Ovary (tissue), 9 donors: ENCODE measurements around the gene ALDH1A3. TPM values are rescaled to one million over a fixed set of nuclear protein-coding genes. Genes with fewer than 3 reads are reported as not detected.

Experiments
- DNase-seq, 5 donors: peaks; one replicate each; pipeline ENCODE4 v3.0.0-alpha.2; 2019 to 2020
- H3K27ac ChIP-seq, 2 donors: fragments of 200-600 bp; one replicate each; pipeline versions ENCODE4 v1.5.1 to v1.8.0; 2019 to 2022
- H3K27me3 ChIP-seq: fragments of 200-600 bp; one replicate; pipeline ENCODE4 v1.8.0; 2022
- H3K36me3 ChIP-seq: fragments of 200-600 bp; sonication (generic); one replicate; pipeline ENCODE4 v1.5.1; 2019
- H3K4me1 ChIP-seq: one replicate; pipeline ENCODE4 v1.8.1; 2013; ENCODE audit warnings: mild to moderate bottlenecking, moderate library complexity; ENCODE audit not compliant: insufficient read depth
- H3K4me3 ChIP-seq: fragments of 200-600 bp; sonication (generic); one replicate; pipeline ENCODE4 v1.5.1; 2017
- H3K9me3 ChIP-seq, 2 donors: fragments of 200-600 bp in 1 of 2; sonication (generic) in 1 of 2; one replicate each; pipeline versions ENCODE4 v1.5.1 to v1.8.1; 2013 to 2019; ENCODE audit warnings: mild to moderate bottlenecking in 1 of 2, moderate library complexity in 1 of 2
- CTCF ChIP-seq, 3 donors: fragments of 450-650 bp in 2 of 3; fragments of 200-600 bp in 1 of 3; IDR thresholded peaks; one replicate each; pipeline versions ENCODE4 v1.5.1 to v1.8.0; 2016 to 2022; ENCODE audit warnings: antibody characterized with exemption in 3 of 3, mild to moderate bottlenecking in 1 of 3
- EP300 ChIP-seq: sonication (generic); formaldehyde crosslinking; IDR thresholded peaks from one replicate; pipeline ENCODE4 v1.6.1; 2017; ENCODE audit warnings: antibody characterized with exemption
- POLR2A ChIP-seq: fragments of 450-650 bp; IDR thresholded peaks from one replicate; pipeline ENCODE4 v1.6.1; 2017; ENCODE audit warnings: antibody characterized with exemption, mild to moderate bottlenecking, moderate library complexity
- WGBS, 3 donors: extraction: QIAGEN DNeasy Blood & Tissue Kit in 1 of 3; methylation state at CpG; one replicate each; pipeline versions ENCODE4 v1.1.5 to v1.1.7; 2013 to 2017; 5-methylcytosine and 5-hydroxymethylcytosine counted together
- intact Hi-C, 4 donors: fragments of 100-400 bp; cut with DNase I; formaldehyde crosslinking; loops; one replicate each; pipeline versions ENCODE4 v1.11.0 to v1.15.1; 2022 to 2023
- polyA plus RNA-seq, 2 donors: library from polyadenylated mRNA; stranded (reverse); fragments of 200-250 nt in 1 of 2; fragments of 350-450 nt in 1 of 2; fragmentation: Illumina TruSeq in 1 of 2; extraction: RNeasy Lipid Tissue Mini Kit (QIAGEN cat#74804) in 1 of 2; gene quantifications; one replicate each; pipeline ENCODE4 v1.2.3, GENCODE V29; 2013 to 2014
- total RNA-seq, 7 donors: library from RNA; depleted of rRNA in 2 of 7; stranded (reverse); fragments of >200 nt in 2 of 7; fragmentation: NEBNext Ultra II Directional in 3 of 7; extraction: Animal tissue kit (Norgen Biotek cat#: 25700) in 3 of 7; gene quantifications; one replicate each; pipeline versions ENCODE4 v1.1.0 to v1.2.4, GENCODE V29; 2016 to 2023
- donor health status: DM: no; HTN: no; CAD: no; lungs with moderate emphysema.
- donor health status: DM: no; HTN: no; CAD: no.
- donor health status: Bipolar disorder and iron deficiency.
- donor health status: DM: yes; HTN: yes; CAD: no.
- donor health status: DM: no; HTN: no; CAD: no.
- donor health status: DM: yes; HTN: yes; CAD: no.

ALDH1A3 gene
- total and polyA plus RNA-seq, 9 donors, result 2.2 to 73.2 (median 9.9) TPM

- peak in 2 of 5 donors; percentile 21 to 39 for DNase-seq
- Histone ChIP-seq H3K9me3 (no peaks in the 10 kb centered on the region), H3K27me3 (no peaks in the 10 kb centered on the region), H3K4me3 (no peak overlapping the region), H3K36me3 (no peaks in the 10 kb centered on the region), H3K27ac (no peak overlapping the region), H3K4me1 (peaks cover 2% of the 10 kb centered on the region)
- WGBS, 3 donors, result 43 to 49% (median 47%) methylated on average over 15 of the region's 15 CpGs
- no peak for TF ChIP-seq POLR2A
- no peak for TF ChIP-seq EP300
- TF ChIP-seq CTCF (IDR thresholded peaks at IDR 0.05), result no peak
- intact Hi-C loops, result no loop called here
Observed at GRCh38 chr15:100863796-100864267, 15.8 kb upstream of the ALDH1A3 start.

GRCh38 chr15:100866386-100867330 is 13.0 kb upstream of the ALDH1A3 start:
- Histone ChIP-seq H3K4me1 (peaks cover 2% of the 10 kb centered on the region), H3K36me3 (no peaks in the 10 kb centered on the region), H3K27ac (no peak overlapping the region), H3K27me3 (no peaks in the 10 kb centered on the region), H3K4me3 (no peak overlapping the region), H3K9me3 (no peaks in the 10 kb centered on the region)
- DNase-seq, result no peak
- TF ChIP-seq CTCF (IDR thresholded peaks at IDR 0.05) (no peak), POLR2A (no peak), EP300 (no peak)
- 88 to 93% (median 92%) methylated on average over 12 of the region's 12 CpGs for WGBS, 3 donors
- intact Hi-C loops, result no loop called here

- H3K27me3 ChIP-seq, result no peaks in the 10 kb centered on the region
- DNase-seq, result no peak
- TF ChIP-seq POLR2A (no peak), EP300 (no peak), CTCF (IDR thresholded peaks at IDR 0.05) (no peak)
- H3K27ac ChIP-seq, result no peak overlapping the region
- intact Hi-C loops, result no loop called here
- no peaks in the 10 kb centered on the region for H3K9me3 ChIP-seq
- WGBS, 3 donors, result 13 to 45% (median 17%) methylated on average over 3 of the region's 3 CpGs
- H3K36me3 ChIP-seq, result no peaks in the 10 kb centered on the region
- H3K4me3 ChIP-seq, result no peak overlapping the region
- peaks cover 2% of the 10 kb centered on the region for H3K4me1 ChIP-seq
Observed at GRCh38 chr15:100867433-100867832, 12.2 kb upstream of the ALDH1A3 start.

GRCh38 chr15:100869151-100869999 is 10.3 kb upstream of the ALDH1A3 start:
- intact Hi-C loops, result no loop called here
- WGBS, 3 donors, result 70 to 73% (median 70%) methylated on average over 13 of the region's 13 CpGs
- Histone ChIP-seq H3K27ac (no peak overlapping the region), H3K4me3 (no peak overlapping the region), H3K4me1 (peaks cover 2% of the 10 kb centered on the region), H3K27me3 (no peaks in the 10 kb centered on the region), H3K36me3 (no peaks in the 10 kb centered on the region), H3K9me3 (no peaks in the 10 kb centered on the region)
- no peak for DNase-seq
- TF ChIP-seq POLR2A (no peak), EP300 (no peak), CTCF (IDR thresholded peaks at IDR 0.05) (no peak)
